CD1c-positive myeloid dendritic cell (primary cell): ENCODE results near the gene FGFRL1.

ENCODE experiments used
- DNase-seq: peaks from one replicate; pipeline ENCODE4 v3.0.0-alpha.2; 2016; ENCODE audit errors: extremely low spot score

Gene FGFRL1

DNA sequence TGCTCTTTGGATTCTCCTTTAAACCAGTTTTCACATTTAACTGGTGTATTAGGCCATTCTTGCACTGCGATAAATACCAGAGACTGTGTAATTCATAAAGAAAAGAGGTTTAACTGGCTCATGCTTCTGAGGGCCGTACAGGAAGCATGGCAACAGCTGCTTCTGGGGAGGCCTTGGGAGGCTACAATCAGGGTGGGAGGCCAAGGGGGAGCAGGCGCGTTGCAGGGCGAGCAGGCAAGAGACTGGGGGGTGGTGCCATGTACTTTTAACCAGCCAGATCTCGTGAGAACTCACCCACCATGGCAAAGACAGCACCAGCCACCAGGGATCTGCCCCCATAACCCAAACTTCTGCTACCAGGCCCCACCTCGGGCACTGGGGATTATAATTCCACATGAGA lies 63.8 kb downstream of the FGFRL1 start:
- no peak for DNase-seq

DNA sequence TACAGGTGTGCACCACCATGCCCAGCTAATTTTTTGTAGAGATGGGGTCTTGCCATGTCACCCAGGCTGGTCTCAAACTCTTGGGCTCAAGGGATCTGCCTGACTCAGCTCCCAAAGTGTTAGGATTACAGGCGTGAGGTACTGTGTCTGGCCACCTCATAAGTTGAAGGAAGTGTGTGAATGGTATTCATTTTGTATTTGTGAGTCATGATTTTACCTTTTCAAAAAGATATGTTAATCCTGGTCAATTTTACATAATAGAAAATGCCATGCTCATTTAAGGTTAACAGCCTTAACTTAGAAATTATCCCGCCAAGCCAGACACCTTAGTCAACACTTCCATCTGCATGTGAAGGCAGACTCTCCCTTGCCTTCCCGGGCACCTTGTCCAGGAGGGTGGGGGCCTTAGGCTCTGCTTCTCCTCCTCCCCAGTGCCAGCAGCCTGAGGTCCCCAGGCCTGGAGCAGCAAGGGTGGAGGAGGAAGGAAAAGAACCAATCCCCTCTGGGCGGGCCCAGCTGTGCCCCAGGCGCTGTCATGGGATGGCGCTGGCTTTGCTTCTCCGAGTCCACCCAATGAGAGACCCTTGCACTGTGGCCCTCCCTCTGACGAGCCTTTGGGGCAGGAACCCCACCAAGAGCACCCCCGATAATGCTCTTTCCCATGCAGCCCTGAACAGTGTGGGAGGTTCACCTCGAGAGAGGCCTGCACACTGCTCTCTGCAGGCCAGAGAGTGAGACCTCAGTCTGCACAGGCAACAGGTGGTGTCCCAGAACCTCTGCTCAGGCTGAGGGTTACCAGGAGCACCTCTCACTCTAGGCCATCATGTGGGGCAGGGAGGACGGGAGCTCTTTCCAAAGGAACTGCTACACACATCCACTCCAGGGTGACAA lies 64.6 kb downstream of the FGFRL1 start:
- no peak for DNase-seq
